ENCODE data around the gene STEEP1. TPM values are rescaled to one million over a fixed set of nuclear protein-coding genes. Genes with fewer than 3 reads are reported as not detected.

The STEEP1 gene
- 38.3 TPM for total RNA-seq

DNA sequence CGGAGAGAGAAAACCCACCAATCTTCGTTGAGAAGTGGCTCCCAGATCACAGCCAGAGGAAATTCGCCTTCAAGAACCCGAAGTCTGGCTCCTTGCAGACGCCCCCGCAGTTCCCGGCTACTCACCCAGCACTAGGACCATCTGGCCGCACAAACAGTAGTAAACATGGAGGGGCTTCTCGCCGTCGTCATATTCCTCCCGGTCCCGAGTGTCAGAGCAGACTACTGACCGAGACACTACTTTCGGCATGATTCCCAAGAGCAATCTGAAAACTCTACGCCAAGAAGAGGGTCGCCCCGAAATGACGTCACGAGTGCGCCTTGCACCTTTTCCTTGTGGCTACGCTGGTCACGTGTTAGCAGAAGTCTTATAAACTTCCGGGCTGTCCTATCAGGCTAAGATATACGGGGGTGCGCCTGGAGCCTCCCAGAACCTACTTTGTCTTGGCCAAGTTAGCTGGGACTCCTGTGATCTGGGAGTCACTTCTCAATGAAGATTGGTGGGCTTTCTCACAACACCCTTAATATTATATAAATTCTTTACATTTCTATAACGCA, at the start of gene STEEP1:
Gene STEEP1 (minus strand): TSS at position 303 of the 557 bp plus-strand sequence. CDS start 54 bp downstream, at position 249.
- no peaks in the 10 kb centered on the region for H3K27me3 ChIP-seq (ENCODE audit: insufficient read depth, low read length)
- H3K4me1 ChIP-seq (ENCODE audit: insufficient read depth, low read length): peaks cover 12% of the 10 kb centered on the region
- H3K4me3 ChIP-seq (ENCODE audit: low read length): peak within 1 kb of the TSS; percentile 64
- H3K9me3 ChIP-seq (ENCODE audit: low read depth, low read length): no peaks in the 10 kb centered on the region

GRCh38 chrX:119614776-119615175, 49.6 kb upstream of the STEEP1 start:
- Histone ChIP-seq H3K9me3 (ENCODE audit: low read depth, low read length) (no peaks in the 10 kb centered on the region), H3K4me1 (ENCODE audit: insufficient read depth, low read length) (peaks cover 30% of the 10 kb centered on the region), H3K4me3 (ENCODE audit: low read length) (no peak overlapping the region), H3K27me3 (ENCODE audit: insufficient read depth, low read length) (no peaks in the 10 kb centered on the region)

- no peak overlapping the region for H3K4me3 ChIP-seq (ENCODE audit: low read length)
These were observed 41.8 kb upstream of the STEEP1 start for GRCh38 chrX:119607018-119607389.

DNA sequence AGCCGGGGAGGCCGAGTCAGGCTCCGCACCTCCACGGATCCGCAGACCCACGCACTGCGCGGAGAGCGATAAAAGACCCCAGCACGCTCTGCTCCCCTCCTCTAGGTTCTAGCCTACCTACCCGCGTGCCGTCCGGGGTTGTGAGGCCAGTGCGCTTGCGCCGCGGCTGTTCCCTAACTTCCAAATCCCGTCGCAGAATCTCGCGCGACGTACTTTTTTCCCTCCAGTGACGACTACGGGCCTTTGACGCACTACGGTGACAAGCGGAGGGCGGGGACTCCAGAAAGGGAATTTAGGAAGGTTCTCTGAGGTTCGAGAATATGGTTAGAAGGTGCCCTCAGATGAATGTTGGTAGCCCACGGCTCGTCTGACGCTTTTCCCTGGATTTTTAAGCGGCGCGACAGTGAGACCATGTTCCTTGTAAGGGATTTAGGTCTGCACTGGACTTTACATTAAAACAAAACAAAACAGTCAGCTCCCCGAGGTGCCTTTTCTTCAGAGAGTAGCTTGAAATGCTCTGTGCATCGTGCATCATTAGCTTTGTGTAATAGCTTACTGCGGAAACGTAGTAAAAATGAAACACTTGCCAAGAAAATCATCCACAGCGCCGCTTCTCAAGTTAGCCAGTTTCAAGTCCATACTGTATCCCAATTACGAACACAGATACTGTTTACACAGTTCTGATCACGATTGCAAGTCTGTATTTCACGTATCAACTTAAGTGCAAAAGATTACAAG, 41.2 kb upstream of the STEEP1 start, which contains the start of gene NKRF:
Gene NKRF (minus strand): TSS at position 145 of the 738 bp plus-strand sequence.
- Histone ChIP-seq H3K4me3 (ENCODE audit: low read length) (peak within 1 kb of the TSS; percentile 68), H3K4me1 (ENCODE audit: insufficient read depth, low read length) (peaks cover 13% of the 10 kb centered on the region), H3K9me3 (ENCODE audit: low read depth, low read length) (no peaks in the 10 kb centered on the region), H3K27me3 (ENCODE audit: insufficient read depth, low read length) (no peaks in the 10 kb centered on the region)

More at GRCh38 chrX:119607018-119607389, 41.8 kb upstream of the STEEP1 start:
- Histone ChIP-seq H3K27me3 (ENCODE audit: insufficient read depth, low read length) (no peaks in the 10 kb centered on the region), H3K9me3 (ENCODE audit: low read depth, low read length) (no peaks in the 10 kb centered on the region), H3K4me1 (ENCODE audit: insufficient read depth, low read length) (peaks cover 13% of the 10 kb centered on the region)

DNA sequence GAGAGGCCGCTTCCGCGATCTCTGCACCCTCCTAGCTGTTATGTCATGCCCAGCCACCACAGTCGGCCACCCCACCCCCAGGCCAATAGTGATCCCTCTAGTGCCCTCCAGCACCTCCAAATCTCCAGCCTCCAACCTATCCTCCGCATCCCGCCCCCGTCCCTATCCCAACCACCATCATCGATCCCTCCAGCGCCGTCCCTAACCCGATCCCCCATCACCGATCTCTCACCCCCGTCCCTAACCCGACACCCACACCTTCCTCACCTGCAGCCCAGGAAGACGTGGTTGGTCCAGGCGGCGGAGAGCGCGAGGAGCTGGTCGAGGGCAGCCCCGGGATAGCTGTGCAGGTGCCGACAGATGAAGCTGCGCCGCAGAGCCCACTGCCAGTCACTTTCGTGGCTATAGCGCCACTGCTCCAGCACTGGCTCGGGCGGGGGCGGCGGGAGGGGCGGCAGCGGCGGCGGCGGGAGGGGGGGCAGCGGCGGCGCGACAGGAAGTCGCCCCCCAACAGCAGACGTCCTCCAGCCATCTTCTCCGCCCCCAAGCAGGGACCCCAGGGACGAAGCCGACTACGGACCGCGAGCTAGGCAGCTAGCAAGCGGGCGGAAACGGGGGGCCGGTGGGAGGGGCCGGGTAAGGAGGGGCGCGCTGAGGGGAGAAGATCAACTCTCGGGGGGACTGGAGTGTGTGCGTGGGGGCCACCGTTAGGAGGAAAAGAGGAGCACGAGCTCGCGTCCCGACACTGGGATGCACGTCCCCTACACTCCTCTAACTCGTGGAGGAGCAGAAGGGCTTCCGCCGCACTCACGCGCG, 40.5 kb upstream of the STEEP1 start:
- Histone ChIP-seq H3K4me1 (ENCODE audit: insufficient read depth, low read length) (peaks cover 13% of the 10 kb centered on the region), H3K9me3 (ENCODE audit: low read depth, low read length) (no peaks in the 10 kb centered on the region), H3K27me3 (ENCODE audit: insufficient read depth, low read length) (no peaks in the 10 kb centered on the region), H3K4me3 (ENCODE audit: low read length) (peak overlapping the region; percentile 68)

DNA sequence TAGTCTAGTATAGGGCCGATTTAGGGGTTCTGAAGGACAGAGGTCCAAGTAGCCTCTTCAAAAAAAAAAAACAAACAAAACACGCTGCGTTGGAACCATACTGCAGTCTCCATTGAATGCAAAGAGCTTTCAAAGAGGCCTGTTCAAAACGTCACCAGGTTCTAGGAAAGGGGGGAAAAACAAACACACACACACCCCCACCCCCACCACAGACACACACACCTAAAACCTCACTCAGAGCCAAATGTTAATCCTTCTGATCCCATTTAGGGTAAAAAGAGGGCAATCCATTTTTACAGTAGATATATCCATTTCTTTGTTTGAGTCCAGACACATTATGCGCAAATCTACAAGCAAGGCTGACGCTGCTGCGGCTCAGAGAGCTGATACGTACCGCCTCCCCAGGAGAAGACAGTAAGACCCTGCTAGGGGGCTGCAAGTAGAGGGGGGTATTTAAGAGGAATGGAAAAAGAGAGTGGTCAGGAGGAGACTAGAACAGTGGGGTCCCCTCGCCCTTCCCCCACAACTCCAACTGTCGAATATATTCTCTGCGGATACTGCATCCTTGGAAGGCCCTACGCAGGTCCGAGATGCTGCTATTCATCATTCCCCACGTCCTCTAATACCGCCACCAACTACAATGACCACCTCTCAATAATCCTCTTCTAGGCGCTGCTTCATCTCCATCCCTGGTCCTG, 39.7 kb upstream of the STEEP1 start:
- no peaks in the 10 kb centered on the region for H3K27me3 ChIP-seq (ENCODE audit: insufficient read depth, low read length)
- H3K4me1 ChIP-seq (ENCODE audit: insufficient read depth, low read length): peaks cover 13% of the 10 kb centered on the region
- H3K4me3 ChIP-seq (ENCODE audit: low read length): peak overlapping the region; percentile 51
- no peaks in the 10 kb centered on the region for H3K9me3 ChIP-seq (ENCODE audit: low read depth, low read length)

DNA sequence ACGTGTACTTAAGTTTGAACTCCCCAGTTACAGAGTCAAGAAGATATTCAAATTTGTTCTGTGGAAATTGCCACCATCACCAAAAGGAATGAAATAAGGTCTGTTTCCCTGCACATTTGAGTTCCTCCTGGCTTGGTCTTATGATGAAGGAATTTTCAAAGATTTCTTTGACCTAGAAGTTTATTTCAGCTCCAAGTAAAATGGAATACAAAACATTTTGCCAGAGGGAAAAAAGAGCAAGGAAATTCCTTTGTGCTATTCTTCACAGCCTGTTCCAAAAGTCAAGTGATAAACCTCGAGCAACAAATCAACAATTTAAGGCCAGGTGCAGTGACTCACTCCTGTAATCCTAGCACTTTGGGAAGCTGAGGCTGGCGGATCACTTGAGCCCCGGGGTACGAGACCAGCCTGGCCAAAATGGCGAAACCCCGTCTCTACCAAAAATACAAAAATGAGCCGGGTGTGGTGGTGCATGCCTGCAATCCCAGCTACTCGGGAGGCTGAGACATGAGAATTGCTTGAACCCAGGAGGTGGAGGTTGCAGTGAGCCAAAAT, 37.6 kb upstream of the STEEP1 start:
- Histone ChIP-seq H3K27me3 (ENCODE audit: insufficient read depth, low read length) (no peaks in the 10 kb centered on the region), H3K4me1 (ENCODE audit: insufficient read depth, low read length) (peaks cover 13% of the 10 kb centered on the region), H3K9me3 (ENCODE audit: low read depth, low read length) (no peaks in the 10 kb centered on the region), H3K4me3 (ENCODE audit: low read length) (no peak overlapping the region)

- no peak overlapping the region for H3K4me3 ChIP-seq (ENCODE audit: low read length)
- no peaks in the 10 kb centered on the region for H3K27me3 ChIP-seq (ENCODE audit: insufficient read depth, low read length)
- no peaks in the 10 kb centered on the region for H3K9me3 ChIP-seq (ENCODE audit: low read depth, low read length)
- H3K4me1 ChIP-seq (ENCODE audit: insufficient read depth, low read length): no peaks in the 10 kb centered on the region
These were observed 24.6 kb upstream of the STEEP1 start for GRCh38 chrX:119589810-119590209.

- Histone ChIP-seq H3K4me3 (ENCODE audit: low read length) (no peak overlapping the region), H3K27me3 (ENCODE audit: insufficient read depth, low read length) (no peaks in the 10 kb centered on the region), H3K9me3 (ENCODE audit: low read depth, low read length) (no peaks in the 10 kb centered on the region), H3K4me1 (ENCODE audit: insufficient read depth, low read length) (no peaks in the 10 kb centered on the region)
These were observed 18.3 kb upstream of the STEEP1 start for GRCh38 chrX:119583431-119584059.

GRCh38 chrX:119579414-119579813, 14.2 kb upstream of the STEEP1 start:
- Histone ChIP-seq H3K27me3 (ENCODE audit: insufficient read depth, low read length) (no peaks in the 10 kb centered on the region), H3K4me3 (ENCODE audit: low read length) (no peak overlapping the region), H3K4me1 (ENCODE audit: insufficient read depth, low read length) (peaks cover 8% of the 10 kb centered on the region), H3K9me3 (ENCODE audit: low read depth, low read length) (no peaks in the 10 kb centered on the region)

DNA sequence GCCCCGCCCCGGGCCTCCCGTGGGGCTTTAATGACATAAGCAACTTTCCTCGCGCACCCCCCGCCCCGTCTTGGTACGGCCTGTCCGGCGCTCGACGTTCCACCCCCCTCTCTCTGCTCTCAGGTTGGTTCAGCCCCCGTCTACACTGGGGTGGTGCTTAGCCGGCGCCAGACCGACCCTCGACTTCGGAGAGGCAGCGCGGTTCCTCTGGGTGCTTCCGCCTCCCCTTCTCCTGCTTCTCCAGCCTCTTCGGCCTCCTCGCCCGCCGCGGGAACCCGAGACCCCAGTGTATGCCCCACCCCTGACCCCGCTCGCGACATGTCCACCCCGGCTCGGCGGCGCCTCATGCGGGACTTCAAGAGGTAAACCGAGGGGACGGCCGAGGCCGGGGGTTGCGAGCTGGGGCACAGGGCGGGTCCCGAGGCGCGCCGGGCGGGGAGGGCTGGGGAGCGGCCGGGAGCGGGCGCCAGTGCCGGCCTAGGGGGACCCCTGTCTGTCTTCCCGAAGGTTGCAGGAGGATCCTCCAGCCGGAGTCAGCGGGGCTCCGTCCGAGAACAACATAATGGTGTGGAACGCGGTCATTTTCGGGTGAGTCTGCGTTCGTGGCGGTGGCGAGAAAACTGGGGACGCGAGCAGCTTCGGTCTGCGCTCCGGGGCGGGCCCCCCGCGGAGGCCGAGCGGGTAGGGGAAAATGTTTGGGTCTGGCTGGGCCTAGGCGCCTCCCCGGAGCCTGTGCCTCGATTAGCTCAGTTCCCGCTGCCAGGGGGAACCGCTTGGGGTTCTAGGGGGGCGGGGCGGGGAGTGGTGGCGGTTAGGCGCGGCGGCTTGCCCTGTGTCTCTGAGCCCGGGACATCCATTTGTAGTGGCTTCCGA, 9.4 kb upstream of the STEEP1 start, which contains the start of gene UBE2A:
Gene UBE2A (plus strand): TSS at position 170 of the 873 bp plus-strand sequence. CDS start 149 bp downstream, at position 319.
- no peaks in the 10 kb centered on the region for H3K9me3 ChIP-seq (ENCODE audit: low read depth, low read length)
- peaks cover 14% of the 10 kb centered on the region for H3K4me1 ChIP-seq (ENCODE audit: insufficient read depth, low read length)
- H3K4me3 ChIP-seq (ENCODE audit: low read length): peak within 1 kb of the TSS; percentile 66
- H3K27me3 ChIP-seq (ENCODE audit: insufficient read depth, low read length): no peaks in the 10 kb centered on the region

DNA sequence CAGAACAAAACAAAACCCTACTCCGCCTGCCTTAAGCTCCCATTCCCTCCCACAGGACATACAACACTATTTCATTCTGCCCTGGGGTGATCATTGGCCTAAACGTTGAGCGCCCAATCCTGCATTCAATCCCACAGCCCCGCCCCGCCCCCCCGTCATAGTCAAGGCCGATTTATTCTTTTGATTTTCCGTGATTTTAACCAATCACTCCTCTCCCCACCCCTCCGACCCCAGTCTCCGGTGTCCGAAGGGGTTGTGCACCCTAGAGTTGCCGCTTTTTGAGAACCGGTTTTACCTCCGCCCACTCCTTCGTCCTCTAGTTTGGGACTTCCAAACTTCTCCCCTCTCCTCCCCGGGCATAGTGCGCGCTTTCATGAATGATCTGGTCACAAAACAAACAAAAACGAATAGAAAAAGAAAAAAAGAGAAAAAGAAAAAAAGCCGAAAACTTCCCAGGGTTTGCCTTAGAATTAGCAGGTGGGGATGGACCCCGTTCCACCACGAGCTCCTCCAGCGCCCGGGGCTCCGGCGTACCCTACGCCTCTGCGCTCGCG, 8.7 kb upstream of the STEEP1 start:
- Histone ChIP-seq H3K9me3 (ENCODE audit: low read depth, low read length) (no peaks in the 10 kb centered on the region), H3K4me1 (ENCODE audit: insufficient read depth, low read length) (peaks cover 14% of the 10 kb centered on the region), H3K27me3 (ENCODE audit: insufficient read depth, low read length) (no peaks in the 10 kb centered on the region), H3K4me3 (ENCODE audit: low read length) (peak overlapping the region; percentile 66)

DNA sequence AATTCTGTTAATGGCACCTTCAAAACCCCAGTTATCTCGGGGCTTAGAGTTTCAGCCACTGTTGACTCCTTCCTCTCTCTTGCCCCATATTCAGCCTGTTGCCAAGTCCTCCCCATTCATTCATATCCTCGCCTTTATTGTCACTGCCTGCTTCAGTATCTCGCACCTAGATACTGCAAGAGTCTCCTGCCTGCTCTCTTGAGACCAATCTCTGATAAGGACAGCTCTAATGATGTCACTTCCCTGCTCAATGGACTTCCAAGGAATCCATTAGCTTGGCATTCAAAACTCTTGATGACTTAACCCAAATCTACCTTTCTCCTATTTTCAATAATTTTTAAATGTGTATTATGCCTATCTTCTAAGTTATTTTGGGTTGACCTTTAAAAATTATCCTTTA, 8.0 kb upstream of the STEEP1 start:
- Histone ChIP-seq H3K27me3 (ENCODE audit: insufficient read depth, low read length) (no peaks in the 10 kb centered on the region), H3K9me3 (ENCODE audit: low read depth, low read length) (no peaks in the 10 kb centered on the region), H3K4me1 (ENCODE audit: insufficient read depth, low read length) (peaks cover 14% of the 10 kb centered on the region), H3K4me3 (ENCODE audit: low read length) (no peak overlapping the region)

Measured in mononuclear cell (primary cell).